SK-N-DZ (cell line): ENCODE results near the gene PDE3A.
"Not testable (repeated sequence)": the region's sequence is repeated elsewhere in the genome, so short reads cannot be mapped to it uniquely, and the experiment has no call there.

Source experiments
- DNase-seq: peaks from one replicate; pipeline ENCODE4 v3.0.0-alpha.2; 2015; ENCODE audit warnings: low spot score

The PDE3A gene

GRCh38 chr12:20372326-20373096 lies 4.2 kb downstream of the PDE3A start:
- no peak for DNase-seq

DNA sequence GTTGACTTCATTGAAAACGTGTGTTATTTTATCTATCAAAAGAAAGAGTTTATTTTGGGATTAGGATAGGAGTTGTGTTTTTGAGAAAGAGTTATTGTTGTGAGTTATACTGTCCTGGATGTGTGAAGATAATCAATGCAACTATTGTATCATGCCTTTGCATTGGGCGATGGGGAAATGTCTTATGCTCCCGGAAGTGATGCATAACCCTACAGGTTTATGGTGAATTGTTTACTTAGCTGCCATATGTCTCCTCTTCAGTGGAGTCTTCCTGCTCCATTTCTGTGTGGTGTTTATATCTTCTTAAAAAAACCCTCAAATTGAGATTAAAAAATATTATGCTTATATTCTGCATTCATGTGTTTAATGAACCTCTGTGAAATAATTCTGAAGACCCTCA lies 6.5 kb downstream of the PDE3A start:
- no peak for DNase-seq

DNA sequence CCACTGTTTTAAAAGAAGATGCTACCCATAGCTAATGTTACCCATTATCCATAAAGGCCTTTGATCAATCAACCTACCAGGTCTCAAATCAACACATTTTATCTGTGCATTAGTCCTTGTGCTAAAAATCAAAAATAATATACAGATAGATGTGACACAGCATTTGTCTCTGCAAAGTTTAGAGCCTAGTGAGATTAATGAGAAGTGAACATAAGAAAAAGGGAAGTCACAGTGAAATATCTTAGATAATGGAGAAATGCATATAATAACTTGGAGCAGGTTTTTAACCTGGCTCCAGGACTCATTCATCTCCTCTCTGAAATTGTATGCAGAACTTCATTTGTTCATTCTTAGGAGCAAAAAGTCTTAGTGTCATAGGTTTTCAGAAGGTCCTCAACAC lies 7.2 kb downstream of the PDE3A start:
- no peak for DNase-seq

DNA sequence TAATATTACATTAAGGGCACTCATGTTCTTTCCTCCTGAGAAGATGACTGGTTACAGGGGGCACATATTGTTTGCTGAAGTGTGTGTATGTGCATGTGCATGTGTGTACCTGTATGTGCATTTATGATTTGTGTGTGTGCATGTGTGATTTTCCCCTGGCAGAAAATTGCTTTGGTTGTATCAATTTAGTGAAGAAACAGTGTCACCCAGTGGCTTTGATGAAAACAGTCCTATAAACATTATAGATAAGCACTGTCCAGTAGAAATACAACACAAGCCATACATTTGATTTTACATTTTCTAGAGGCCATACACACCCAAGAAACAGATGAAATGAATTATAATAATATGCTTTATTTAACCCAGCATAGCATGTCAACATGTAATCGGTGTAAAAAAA lies 8.6 kb downstream of the PDE3A start:
- peak; percentile 50 for DNase-seq

DNA sequence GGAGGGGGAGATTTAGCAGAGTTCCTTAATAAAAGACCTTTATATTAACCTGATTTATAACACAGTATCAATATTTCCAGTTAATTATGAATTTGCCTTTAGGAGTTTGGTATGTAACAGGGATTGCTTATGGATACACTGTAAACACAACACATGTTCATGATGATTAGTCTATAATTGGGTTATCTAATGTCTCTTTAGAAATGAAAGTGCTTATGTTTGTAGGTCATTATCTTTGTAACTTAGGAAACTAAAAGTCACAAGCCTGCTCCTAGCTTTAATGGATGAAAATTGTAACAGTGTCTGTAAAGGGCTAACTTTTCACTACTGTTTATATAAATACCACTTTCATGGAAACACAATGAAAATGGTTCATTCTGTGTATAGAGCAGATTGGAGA lies 9.4 kb downstream of the PDE3A start:
- no peak for DNase-seq

- no peak for DNase-seq
These were observed 13.8 kb downstream of the PDE3A start for GRCh38 chr12:20382117-20382516.

- no peak for DNase-seq
These were observed 15.3 kb downstream of the PDE3A start for GRCh38 chr12:20383612-20384011.

DNA sequence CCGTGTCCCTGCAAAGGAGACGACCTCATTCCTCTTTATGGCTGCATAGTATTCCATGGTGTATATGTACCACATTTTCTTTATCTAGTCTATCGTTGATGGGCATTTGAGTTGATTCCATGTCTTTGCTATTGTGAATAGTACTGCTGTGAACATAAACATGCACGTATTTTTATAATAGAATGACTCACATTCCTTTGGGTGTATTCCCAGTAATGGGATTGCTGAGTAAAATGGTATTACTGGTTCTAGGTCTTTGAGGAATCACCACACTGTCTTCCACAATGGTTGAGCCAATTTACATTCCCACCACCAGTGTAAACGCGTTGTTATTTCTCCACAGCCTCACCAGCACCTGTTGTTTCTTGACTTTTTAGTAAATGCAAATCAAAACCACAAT lies 16.5 kb downstream of the PDE3A start:
- DNase-seq, result not testable (repeated sequence)

- no peak for DNase-seq
These were observed 22.5 kb downstream of the PDE3A start for GRCh38 chr12:20390846-20391245.

DNA sequence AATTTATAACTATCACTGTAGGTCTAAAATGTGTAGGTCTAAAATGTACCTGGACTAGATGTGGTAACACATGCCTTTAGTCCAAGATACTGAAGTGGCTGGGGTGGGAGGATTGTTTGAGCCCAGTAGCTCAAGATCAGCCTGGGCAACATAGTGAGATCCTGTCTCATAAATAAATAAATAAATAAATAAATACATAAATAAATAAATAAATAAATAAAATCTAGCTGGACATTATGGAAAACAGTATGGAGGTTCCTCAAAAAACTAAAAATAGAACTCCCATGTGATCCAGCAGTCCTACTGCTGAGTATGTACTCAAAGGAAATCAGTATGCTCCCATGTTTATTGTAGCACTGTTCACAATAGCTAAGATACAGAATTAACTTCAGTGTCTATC lies 24.0 kb downstream of the PDE3A start:
- DNase-seq, result no peak

DNA sequence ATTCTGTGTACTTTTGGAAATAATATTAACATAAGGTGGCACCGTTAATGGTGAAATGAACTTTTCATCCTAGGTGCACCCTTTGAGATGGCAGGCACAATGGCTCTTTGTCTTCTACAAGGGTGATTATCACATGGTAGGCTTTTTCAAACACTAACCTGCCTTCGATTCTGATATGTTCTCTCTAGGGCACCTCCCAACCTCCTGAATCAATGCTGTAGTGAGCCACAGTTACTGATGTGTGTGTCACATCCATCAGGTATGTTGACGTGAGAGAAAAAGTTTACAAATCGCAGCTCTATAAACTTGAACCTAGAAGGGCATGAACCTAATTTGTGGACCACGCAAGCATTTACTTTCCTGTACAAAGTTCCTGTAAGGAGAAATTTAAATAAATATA lies 25.4 kb downstream of the PDE3A start:
- DNase-seq, result no peak

DNA sequence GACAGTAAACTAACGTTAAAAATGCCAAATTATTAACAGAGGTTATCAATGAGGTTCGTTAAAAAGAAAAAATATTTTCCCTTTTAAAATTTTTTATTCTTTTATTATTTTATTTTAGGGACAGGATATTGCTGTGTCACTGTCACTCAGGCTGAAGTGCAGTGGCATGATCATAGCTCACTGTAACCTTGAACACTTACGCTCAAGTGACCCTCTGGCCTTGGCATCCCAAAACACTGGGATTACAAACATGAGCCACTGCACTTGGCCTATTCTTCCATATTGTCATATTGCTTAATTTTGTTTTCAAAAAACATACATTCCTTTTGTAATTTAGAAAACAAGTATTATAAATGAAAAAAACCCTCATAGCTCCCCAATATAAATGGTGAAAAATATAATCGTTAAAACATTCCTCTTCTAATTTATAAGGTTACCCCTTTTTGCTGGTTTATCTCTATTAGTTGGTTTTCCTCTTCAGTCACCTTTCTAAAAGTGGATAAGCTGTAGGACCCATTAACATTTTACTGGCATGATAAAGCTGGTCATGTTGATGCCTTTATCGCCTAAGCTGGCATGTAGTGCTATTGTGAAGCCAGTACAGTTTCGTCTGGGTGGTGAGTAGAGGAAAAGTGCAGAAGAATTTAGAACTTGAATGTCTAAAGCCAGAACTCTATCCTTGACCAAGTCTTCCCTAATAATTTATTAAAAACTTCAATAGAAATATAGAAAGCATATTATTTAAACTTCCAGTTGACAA lies 27.6 kb downstream of the PDE3A start:
- no peak for DNase-seq

DNA sequence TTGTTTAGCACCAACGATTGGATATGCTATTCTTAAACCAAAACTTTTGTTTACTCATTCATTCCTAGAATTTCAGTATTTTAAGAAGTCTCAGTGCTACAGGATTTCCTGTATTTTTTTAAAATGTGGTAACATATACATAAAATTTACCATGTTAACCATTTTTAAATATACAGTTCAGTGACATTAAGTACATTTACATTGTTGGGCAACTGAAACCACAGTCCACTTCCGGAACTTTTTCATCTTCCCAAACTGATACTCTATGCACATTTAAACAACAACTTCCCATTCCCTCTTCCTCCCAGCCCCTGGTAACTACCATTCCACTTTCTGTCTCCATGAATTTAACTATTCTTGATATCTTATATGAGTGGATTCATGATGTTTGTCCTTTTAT lies 30.3 kb downstream of the PDE3A start:
- DNase-seq, result no peak

- DNase-seq, result no peak
These were observed 31.7 kb downstream of the PDE3A start for GRCh38 chr12:20400003-20400402.

- no peak for DNase-seq
These were observed 34.9 kb downstream of the PDE3A start for GRCh38 chr12:20403230-20403629.

GRCh38 chr12:20404576-20405346 lies 36.4 kb downstream of the PDE3A start:
- no peak for DNase-seq

DNA sequence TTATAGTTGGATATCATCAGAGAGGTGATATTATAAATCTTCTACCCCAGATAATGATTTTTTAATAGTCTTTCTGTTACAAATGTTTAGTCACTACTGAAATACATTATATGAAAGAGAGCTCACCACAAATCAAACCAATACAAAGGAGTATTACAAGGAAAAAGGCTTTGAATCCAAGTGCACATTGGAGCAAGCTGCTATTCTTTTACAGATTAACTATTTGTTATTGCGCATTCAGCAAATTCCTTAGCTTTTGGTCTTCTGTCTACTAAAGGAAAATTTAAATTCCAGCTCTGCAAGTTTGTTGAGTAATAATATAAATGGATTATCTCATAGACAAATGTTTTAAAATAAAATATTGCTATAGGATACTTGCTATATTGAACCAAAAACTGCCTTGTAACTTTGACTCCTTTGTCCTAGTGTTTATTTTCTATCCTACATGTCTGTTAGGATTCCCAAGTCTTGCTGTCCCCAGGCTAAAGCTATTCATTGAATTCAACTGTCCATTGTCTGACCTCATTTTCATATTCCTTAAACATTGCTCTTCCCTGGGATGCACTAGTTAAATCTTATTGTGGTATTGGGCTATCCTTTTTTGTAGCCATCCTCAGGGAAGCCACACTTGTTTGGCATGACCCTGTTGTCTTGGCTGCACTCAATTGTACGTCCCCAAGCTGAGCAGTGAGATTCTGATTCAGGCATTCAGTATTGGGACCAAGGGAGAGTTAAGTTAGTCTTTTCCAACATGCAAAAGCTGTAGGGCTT lies 41.5 kb downstream of the PDE3A start:
- DNase-seq, result no peak

DNA sequence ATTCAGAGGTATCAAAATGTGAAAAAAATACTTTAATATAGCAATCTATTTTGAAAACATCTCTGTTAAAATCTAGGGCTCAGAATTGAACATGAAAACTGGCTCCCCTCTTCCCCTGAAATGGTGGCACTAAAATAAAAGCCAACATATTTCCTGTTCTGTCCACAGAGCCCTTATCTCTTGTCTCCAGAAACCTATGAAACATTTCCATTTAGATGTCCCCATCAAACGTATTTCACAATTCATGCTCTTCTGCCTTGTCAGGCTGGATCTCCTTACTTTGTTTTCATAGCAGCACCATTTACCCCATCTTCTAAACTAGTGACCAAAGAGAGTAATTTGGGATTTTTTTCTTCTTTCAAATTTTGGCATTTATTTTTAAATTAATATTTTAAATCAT lies 42.4 kb downstream of the PDE3A start:
- DNase-seq, result no peak

DNA sequence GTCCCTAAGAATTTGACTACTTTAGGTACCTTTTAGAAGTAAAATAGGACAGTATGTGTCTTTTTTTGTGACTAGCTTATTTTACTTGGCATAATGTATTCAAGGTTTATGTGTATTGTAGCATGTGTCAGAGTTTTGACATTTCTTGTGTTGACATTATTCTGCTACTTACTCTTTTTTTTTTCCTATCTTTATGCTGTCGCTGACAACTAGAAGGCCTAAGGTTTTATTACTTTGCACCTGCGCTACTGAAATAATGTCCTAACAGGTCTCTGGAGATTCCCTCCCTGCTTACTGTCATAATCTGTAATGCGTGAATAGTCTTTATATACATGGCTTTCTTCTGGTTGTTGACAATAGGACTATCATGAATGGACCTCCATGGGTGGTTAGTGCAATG lies 43.0 kb downstream of the PDE3A start:
- no peak for DNase-seq

GRCh38 chr12:20415028-20415427 lies 46.7 kb downstream of the PDE3A start:
- DNase-seq, result no peak

DNA sequence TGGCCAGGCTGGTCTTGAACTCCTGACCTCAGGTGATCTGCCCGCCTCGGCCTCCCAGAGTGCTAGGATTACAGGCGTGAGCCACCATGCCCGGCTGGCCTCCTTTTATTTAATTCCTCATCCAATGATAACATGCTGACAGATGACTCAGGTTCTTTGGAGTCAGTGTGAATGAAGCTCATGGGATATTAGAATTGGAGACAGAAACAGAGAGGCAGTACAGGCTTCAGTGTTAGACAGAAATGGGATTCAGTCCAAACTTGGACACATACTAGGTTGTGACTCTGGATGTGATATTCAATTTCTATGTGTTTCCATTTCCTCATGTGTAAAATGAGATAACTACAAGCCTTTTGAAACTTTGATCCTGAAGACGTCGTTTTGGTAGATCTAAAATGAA lies 47.3 kb downstream of the PDE3A start:
- no peak for DNase-seq

- no peak for DNase-seq
These were observed 52.2 kb downstream of the PDE3A start for GRCh38 chr12:20420557-20420956.
